ENCODE data around the gene VCAN.

Gene VCAN

GRCh38 chr5:83490203-83490602 is 18.7 kb downstream of the VCAN start:
- TF ChIP-seq TAF1 (IDR thresholded peaks at IDR 0.05; ENCODE audit: borderline replicate concordance, insufficient read depth, low read length) (no peak), SIN3A (IDR thresholded peaks at IDR 0.05; ENCODE audit: borderline replicate concordance, insufficient read depth, low read length) (no peak), FOXP2 (optimal IDR thresholded peaks at IDR 0.05; ENCODE audit: borderline replicate concordance, extremely low read depth, extremely low read length, insufficient read depth) (no peak), POLR2AphosphoS5 (IDR thresholded peaks at IDR 0.05; ENCODE audit: low read depth, low read length) (no peak)
- TF ChIP-seq, protein P1, sequence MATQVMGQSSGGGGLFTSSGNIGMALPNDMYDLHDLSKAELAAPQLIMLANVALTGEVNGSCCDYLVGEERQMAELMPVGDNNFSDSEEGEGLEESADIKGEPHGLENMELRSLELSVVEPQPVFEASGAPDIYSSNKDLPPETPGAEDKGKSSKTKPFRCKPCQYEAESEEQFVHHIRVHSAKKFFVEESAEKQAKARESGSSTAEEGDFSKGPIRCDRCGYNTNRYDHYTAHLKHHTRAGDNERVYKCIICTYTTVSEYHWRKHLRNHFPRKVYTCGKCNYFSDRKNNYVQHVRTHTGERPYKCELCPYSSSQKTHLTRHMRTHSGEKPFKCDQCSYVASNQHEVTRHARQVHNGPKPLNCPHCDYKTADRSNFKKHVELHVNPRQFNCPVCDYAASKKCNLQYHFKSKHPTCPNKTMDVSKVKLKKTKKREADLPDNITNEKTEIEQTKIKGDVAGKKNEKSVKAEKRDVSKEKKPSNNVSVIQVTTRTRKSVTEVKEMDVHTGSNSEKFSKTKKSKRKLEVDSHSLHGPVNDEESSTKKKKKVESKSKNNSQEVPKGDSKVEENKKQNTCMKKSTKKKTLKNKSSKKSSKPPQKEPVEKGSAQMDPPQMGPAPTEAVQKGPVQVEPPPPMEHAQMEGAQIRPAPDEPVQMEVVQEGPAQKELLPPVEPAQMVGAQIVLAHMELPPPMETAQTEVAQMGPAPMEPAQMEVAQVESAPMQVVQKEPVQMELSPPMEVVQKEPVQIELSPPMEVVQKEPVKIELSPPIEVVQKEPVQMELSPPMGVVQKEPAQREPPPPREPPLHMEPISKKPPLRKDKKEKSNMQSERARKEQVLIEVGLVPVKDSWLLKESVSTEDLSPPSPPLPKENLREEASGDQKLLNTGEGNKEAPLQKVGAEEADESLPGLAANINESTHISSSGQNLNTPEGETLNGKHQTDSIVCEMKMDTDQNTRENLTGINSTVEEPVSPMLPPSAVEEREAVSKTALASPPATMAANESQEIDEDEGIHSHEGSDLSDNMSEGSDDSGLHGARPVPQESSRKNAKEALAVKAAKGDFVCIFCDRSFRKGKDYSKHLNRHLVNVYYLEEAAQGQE (IDR thresholded peaks at IDR 0.05; ENCODE audit: insufficient read depth in 1 of 2, low read depth in 2 of 2, low read length in 2 of 2), result no peak

- TF ChIP-seq POLR2AphosphoS5 (IDR thresholded peaks at IDR 0.05; ENCODE audit: low read depth, low read length) (no peak), TAF1 (IDR thresholded peaks at IDR 0.05; ENCODE audit: borderline replicate concordance, insufficient read depth, low read length) (no peak), SIN3A (IDR thresholded peaks at IDR 0.05; ENCODE audit: borderline replicate concordance, insufficient read depth, low read length) (no peak), FOXP2 (optimal IDR thresholded peaks at IDR 0.05; ENCODE audit: borderline replicate concordance, extremely low read depth, extremely low read length, insufficient read depth) (no peak)
- TF ChIP-seq, protein P1 (IDR thresholded peaks at IDR 0.05; ENCODE audit: insufficient read depth in 1 of 2, low read depth in 2 of 2, low read length in 2 of 2), result no peak
Observed at GRCh38 chr5:83492331-83492730, 20.8 kb downstream of the VCAN start.

- TF ChIP-seq FOXP2 (optimal IDR thresholded peaks at IDR 0.05; ENCODE audit: borderline replicate concordance, extremely low read depth, extremely low read length, insufficient read depth) (no peak), POLR2AphosphoS5 (IDR thresholded peaks at IDR 0.05; ENCODE audit: low read depth, low read length) (no peak), TAF1 (IDR thresholded peaks at IDR 0.05; ENCODE audit: borderline replicate concordance, insufficient read depth, low read length) (no peak), SIN3A (IDR thresholded peaks at IDR 0.05; ENCODE audit: borderline replicate concordance, insufficient read depth, low read length) (no peak)
- TF ChIP-seq, protein P1 (IDR thresholded peaks at IDR 0.05; ENCODE audit: insufficient read depth in 1 of 2, low read depth in 2 of 2, low read length in 2 of 2), result no peak
Observed at GRCh38 chr5:83493644-83494043, 22.1 kb downstream of the VCAN start.

GRCh38 chr5:83494087-83494620 is 22.6 kb downstream of the VCAN start:
- TF ChIP-seq SIN3A (IDR thresholded peaks at IDR 0.05; ENCODE audit: borderline replicate concordance, insufficient read depth, low read length), result no peak
- TF ChIP-seq TAF1 (IDR thresholded peaks at IDR 0.05; ENCODE audit: borderline replicate concordance, insufficient read depth, low read length), result no peak
- TF ChIP-seq POLR2AphosphoS5 (IDR thresholded peaks at IDR 0.05; ENCODE audit: low read depth, low read length), result no peak
- TF ChIP-seq, protein P1 (IDR thresholded peaks at IDR 0.05; ENCODE audit: insufficient read depth in 1 of 2, low read depth in 2 of 2, low read length in 2 of 2), result no peak
- TF ChIP-seq FOXP2 (optimal IDR thresholded peaks at IDR 0.05; ENCODE audit: borderline replicate concordance, extremely low read depth, extremely low read length, insufficient read depth), result no peak
